GM21576 (cell line): Measurements from ENCODE around the gene CPA2.
"Not testable (repeated sequence)": the region's sequence is repeated elsewhere in the genome, so short reads cannot be mapped to it uniquely, and the experiment has no call there.

Source experiments
- ATAC-seq: cut with Tn5 transposase; IDR thresholded peaks from one replicate; pipeline ENCODE4 v1.9.1; 2021; ENCODE audit warnings: mild to moderate bottlenecking, moderate library complexity; ENCODE audit not compliant: unreplicated experiment

CPA2 gene

GRCh38 chr7:130266258-130266960 is at the start of gene CPA2:
TSS of gene CPA2 (plus strand) at chr7:130266863. CDS start at chr7:130266882, 19 bp downstream.
- ATAC-seq, result no peak

- no peak for ATAC-seq
Observed at GRCh38 chr7:130218806-130219620, 47.6 kb upstream of the CPA2 start.

- ATAC-seq, result no peak
Observed at GRCh38 chr7:130219871-130220270, 46.8 kb upstream of the CPA2 start.

- no peak for ATAC-seq
Observed at GRCh38 chr7:130221746-130222145, 44.9 kb upstream of the CPA2 start.

- ATAC-seq, result no peak
Observed at GRCh38 chr7:130223646-130224045, 43.0 kb upstream of the CPA2 start.

- ATAC-seq, result no peak
Observed at GRCh38 chr7:130224210-130224609, 42.5 kb upstream of the CPA2 start.

GRCh38 chr7:130224923-130225322 is 41.7 kb upstream of the CPA2 start:
- not testable (repeated sequence) for ATAC-seq

- ATAC-seq, result no peak
Observed at GRCh38 chr7:130226333-130226732, 40.3 kb upstream of the CPA2 start.

GRCh38 chr7:130227883-130228575 is 38.6 kb upstream of the CPA2 start:
- ATAC-seq, result no peak

GRCh38 chr7:130228840-130229502 is 37.7 kb upstream of the CPA2 start:
- ATAC-seq, result no peak

- not testable (repeated sequence) for ATAC-seq
Observed at GRCh38 chr7:130229981-130230380, 36.7 kb upstream of the CPA2 start.

GRCh38 chr7:130231792-130232191 is 34.9 kb upstream of the CPA2 start:
- ATAC-seq, result no peak

- ATAC-seq, result no peak
Observed at GRCh38 chr7:130232209-130232608, 34.5 kb upstream of the CPA2 start.

GRCh38 chr7:130234078-130234477 is 32.6 kb upstream of the CPA2 start:
- no peak for ATAC-seq

- not testable (repeated sequence) for ATAC-seq
Observed at GRCh38 chr7:130236361-130236760, 30.3 kb upstream of the CPA2 start.

GRCh38 chr7:130240240-130240639 is 26.4 kb upstream of the CPA2 start:
- ATAC-seq, result no peak

GRCh38 chr7:130242198-130243014 is 24.3 kb upstream of the CPA2 start:
- ATAC-seq, result no peak

- ATAC-seq, result not testable (repeated sequence)
Observed at GRCh38 chr7:130243486-130243885, 23.2 kb upstream of the CPA2 start.

GRCh38 chr7:130246491-130246890 is 20.2 kb upstream of the CPA2 start:
- ATAC-seq, result not testable (repeated sequence)

GRCh38 chr7:130248842-130249241 is 17.8 kb upstream of the CPA2 start:
- ATAC-seq, result not testable (repeated sequence)
